Small intestine (tissue), 7 donors: ENCODE results near the gene TEX261. TPM values are rescaled to one million over a fixed set of nuclear protein-coding genes. Genes with fewer than 3 reads are reported as not detected.

Experiments
- DNase-seq, 2 donors: peaks; one replicate each; pipeline versions ENCODE4 v3.0.0 to v3.0.0-alpha.2; 2013
- FAIRE-seq: peaks from 2 replicates; lab custom pipeline; 2012; peaks lifted over from hg19 to GRCh38; lab: Jason Lieb, UNC
- H3K27ac ChIP-seq, 3 donors: one replicate each; pipeline ENCODE4 v1.5.1; 2013; ENCODE audit warnings: low read length in 2 of 3, mild to moderate bottlenecking in 2 of 3, control low read depth in 1 of 3, inconsistent platforms in 1 of 3, low read depth in 1 of 3, moderate library complexity in 1 of 3
- H3K27me3 ChIP-seq, 3 donors: one replicate each; pipeline ENCODE4 v1.6.1; 2013; ENCODE audit warnings: low read length in 3 of 3, inconsistent platforms in 1 of 3; ENCODE audit not compliant: control insufficient read depth in 3 of 3, insufficient read depth in 3 of 3
- H3K36me3 ChIP-seq, 3 donors: one replicate each; pipeline ENCODE4 v1.6.1; 2013; ENCODE audit warnings: low read length in 3 of 3, inconsistent platforms in 1 of 3, low read depth in 1 of 3, mild to moderate bottlenecking in 1 of 3, moderate library complexity in 1 of 3; ENCODE audit not compliant: control insufficient read depth in 3 of 3, insufficient read depth in 2 of 3
- H3K4me1 ChIP-seq, 3 donors: one replicate each; pipeline ENCODE4 v1.6.1; 2013; ENCODE audit warnings: low read length in 2 of 3, inconsistent platforms in 1 of 3, low read depth in 1 of 3, mild to moderate bottlenecking in 1 of 3, moderate library complexity in 1 of 3; ENCODE audit not compliant: control insufficient read depth in 3 of 3, insufficient read depth in 2 of 3
- H3K4me3 ChIP-seq, 3 donors: one replicate each; pipeline ENCODE4 v1.5.1; 2013; ENCODE audit warnings: low read length in 3 of 3, control low read depth in 1 of 3, inconsistent platforms in 1 of 3, low read depth in 1 of 3, mild to moderate bottlenecking in 1 of 3, moderate library complexity in 1 of 3
- H3K9me3 ChIP-seq, 2 donors: one replicate each; pipeline ENCODE4 v1.6.1; 2013; ENCODE audit warnings: low read depth in 1 of 2, low read length in 1 of 2; ENCODE audit not compliant: control insufficient read depth in 2 of 2, insufficient read depth in 1 of 2
- WGBS, 3 donors: extraction: QIAGEN DNeasy Blood & Tissue Kit; methylation state at CpG; one replicate each; pipeline ENCODE4 v1.1.7; 2013; 5-methylcytosine and 5-hydroxymethylcytosine counted together
- polyA plus RNA-seq, 4 donors: library from polyadenylated mRNA; stranded (reverse) in 3 of 4; unstranded in 1 of 4; fragments of 200-250 nt in 3 of 4; fragments of 120-200 nt in 1 of 4; gene quantifications; one replicate each; pipeline versions ENCODE4 v1.2.1 to v1.2.3, GENCODE V29; 2013
- donor health status: healthy with polysubstance abuse.
- donor health status: control.
- donor health status: control.
- donor health status: Bipolar disorder and iron deficiency.
- donor health status: healthy.

Gene TEX261
- polyA plus RNA-seq, 4 donors: 9.8 to 49.8 (median 29.0) TPM

GRCh38 chr2:70949086-70949485, 45.6 kb downstream of the TEX261 start:
- DNase-seq (no peak), FAIRE-seq (no peak)
- H3K36me3 ChIP-seq: no peaks in the 10 kb centered on the region
- no peak overlapping the region for H3K4me3 ChIP-seq
- WGBS, 3 donors: 74 to 83% (median 80%) methylated on average over 11 of the region's 11 CpGs
- no peak overlapping the region for H3K27ac ChIP-seq
- H3K4me1 ChIP-seq: no peaks in the 10 kb centered on the region
- no peaks in the 10 kb centered on the region for H3K9me3 ChIP-seq
- H3K27me3 ChIP-seq: peaks cover 0 to 47% (median 4%) of the 10 kb centered on the region in 3 donors

- Histone ChIP-seq H3K27ac (no peak overlapping the region), H3K4me1 (no peaks in the 10 kb centered on the region), H3K4me3 (no peak overlapping the region), H3K27me3 (peaks cover 0 to 48% (median 4%) of the 10 kb centered on the region in 3 donors), H3K36me3 (no peaks in the 10 kb centered on the region), H3K9me3 (no peaks in the 10 kb centered on the region)
- FAIRE-seq (no peak), DNase-seq (peak; percentile 71 to 87)
- 8 to 10% (median 9%) methylated on average over 25 to 27 of the region's 27 CpGs for WGBS, 3 donors
These were observed 46.2 kb downstream of the TEX261 start for GRCh38 chr2:70948337-70949003.

GRCh38 chr2:70947556-70948184, 47.0 kb downstream of the TEX261 start:
- Histone ChIP-seq H3K4me1 (no peaks in the 10 kb centered on the region), H3K4me3 (no peak overlapping the region), H3K27ac (no peak overlapping the region), H3K9me3 (no peaks in the 10 kb centered on the region), H3K36me3 (no peaks in the 10 kb centered on the region), H3K27me3 (peaks cover 0 to 44% (median 4%) of the 10 kb centered on the region in 3 donors)
- FAIRE-seq (no peak), DNase-seq (no peak)
- 55 to 57% (median 55%) methylated on average over 11 of the region's 11 CpGs for WGBS, 3 donors

GRCh38 chr2:70946832-70947442, 47.7 kb downstream of the TEX261 start:
- WGBS, 3 donors: 17 to 22% (median 21%) methylated on average over 8 of the region's 8 CpGs
- FAIRE-seq: no peak
- peak; percentile 51 to 66 for DNase-seq
- Histone ChIP-seq H3K4me3 (no peak overlapping the region), H3K27ac (no peak overlapping the region), H3K27me3 (peaks cover 0 to 43% (median 4%) of the 10 kb centered on the region in 3 donors), H3K9me3 (no peaks in the 10 kb centered on the region), H3K4me1 (no peaks in the 10 kb centered on the region), H3K36me3 (no peaks in the 10 kb centered on the region)

GRCh38 chr2:70944111-70944690, 50.5 kb downstream of the TEX261 start:
- no peak overlapping the region for H3K27ac ChIP-seq
- H3K4me3 ChIP-seq: no peak overlapping the region
- WGBS, 3 donors: 65 to 78% (median 70%) methylated on average over 4 of the region's 4 CpGs
- DNase-seq (no peak), FAIRE-seq (no peak)
- no peaks in the 10 kb centered on the region for H3K9me3 ChIP-seq
- no peaks in the 10 kb centered on the region for H3K36me3 ChIP-seq
- H3K4me1 ChIP-seq: no peaks in the 10 kb centered on the region
- peaks cover 0 to 54% (median 13%) of the 10 kb centered on the region in 3 donors for H3K27me3 ChIP-seq

GRCh38 chr2:70943205-70943871, 51.3 kb downstream of the TEX261 start:
- Histone ChIP-seq H3K4me1 (no peaks in the 10 kb centered on the region), H3K36me3 (no peaks in the 10 kb centered on the region), H3K9me3 (no peaks in the 10 kb centered on the region), H3K27ac (no peak overlapping the region), H3K4me3 (no peak overlapping the region), H3K27me3 (peaks cover 0 to 54% (median 16%) of the 10 kb centered on the region in 3 donors)
- WGBS, 3 donors: 73 to 80% (median 73%) methylated on average over 9 to 11 of the region's 11 CpGs
- DNase-seq: no peak
- FAIRE-seq: no peak

GRCh38 chr2:70942396-70943204, 52.1 kb downstream of the TEX261 start:
- 62 to 66% (median 63%) methylated on average over 6 of the region's 6 CpGs for WGBS, 3 donors
- no peak for DNase-seq

More at GRCh38 chr2:70942396-70943204, 52.1 kb downstream of the TEX261 start:
- Histone ChIP-seq H3K4me1 (no peaks in the 10 kb centered on the region), H3K9me3 (no peaks in the 10 kb centered on the region), H3K36me3 (no peaks in the 10 kb centered on the region), H3K4me3 (no peak overlapping the region), H3K27me3 (peaks cover 0 to 47% (median 21%) of the 10 kb centered on the region in 3 donors), H3K27ac (no peak overlapping the region)
- FAIRE-seq: no peak
